ENCODE results near the gene DNAH3.
"Not testable (repeated sequence)": the region's sequence is repeated elsewhere in the genome, so short reads cannot be mapped to it uniquely, and the experiment has no call there.

Gene DNAH3

DNA sequence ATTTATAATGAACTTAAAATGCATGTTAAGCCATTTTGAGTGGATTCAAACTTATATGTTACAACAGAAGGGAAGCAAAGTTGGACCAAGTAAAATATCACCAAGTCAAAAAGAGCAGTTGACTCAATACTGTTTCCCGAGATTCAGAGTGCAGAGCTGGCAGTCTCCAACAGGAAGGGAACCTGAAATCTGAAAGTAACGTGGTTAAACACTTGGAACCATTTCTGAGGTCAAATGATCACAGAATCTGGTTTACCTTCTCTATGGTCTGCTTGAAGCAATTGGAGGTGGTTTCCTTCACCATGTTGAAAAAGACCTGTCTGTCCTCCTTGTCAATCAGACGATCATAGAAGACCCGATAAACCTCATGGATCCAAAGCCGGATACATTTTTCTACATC lies 163.6 kb downstream of the DNAH3 start:
- no peaks in the 10 kb centered on the region for H3F3A ChIP-seq (ENCODE audit: low read depth)
- no peak overlapping the region for H3K9ac ChIP-seq (ENCODE audit: low read depth, low read length, poor library complexity, severe bottlenecking)
- H3K4me2 ChIP-seq (ENCODE audit: low read depth, low read length, poor library complexity, severe bottlenecking): no peak overlapping the region
- H3K4me1 ChIP-seq (ENCODE audit: insufficient read depth, low read length, poor library complexity, severe bottlenecking): no peaks in the 10 kb centered on the region
- no peaks in the 10 kb centered on the region for H3K27me3 ChIP-seq (ENCODE audit: insufficient read depth, low read length, poor library complexity, severe bottlenecking)
- no peaks in the 10 kb centered on the region for H3K36me3 ChIP-seq (ENCODE audit: insufficient read depth, low read length)
- H2AFZ ChIP-seq (ENCODE audit: low read length): no peak overlapping the region
- TF ChIP-seq, protein P1, sequence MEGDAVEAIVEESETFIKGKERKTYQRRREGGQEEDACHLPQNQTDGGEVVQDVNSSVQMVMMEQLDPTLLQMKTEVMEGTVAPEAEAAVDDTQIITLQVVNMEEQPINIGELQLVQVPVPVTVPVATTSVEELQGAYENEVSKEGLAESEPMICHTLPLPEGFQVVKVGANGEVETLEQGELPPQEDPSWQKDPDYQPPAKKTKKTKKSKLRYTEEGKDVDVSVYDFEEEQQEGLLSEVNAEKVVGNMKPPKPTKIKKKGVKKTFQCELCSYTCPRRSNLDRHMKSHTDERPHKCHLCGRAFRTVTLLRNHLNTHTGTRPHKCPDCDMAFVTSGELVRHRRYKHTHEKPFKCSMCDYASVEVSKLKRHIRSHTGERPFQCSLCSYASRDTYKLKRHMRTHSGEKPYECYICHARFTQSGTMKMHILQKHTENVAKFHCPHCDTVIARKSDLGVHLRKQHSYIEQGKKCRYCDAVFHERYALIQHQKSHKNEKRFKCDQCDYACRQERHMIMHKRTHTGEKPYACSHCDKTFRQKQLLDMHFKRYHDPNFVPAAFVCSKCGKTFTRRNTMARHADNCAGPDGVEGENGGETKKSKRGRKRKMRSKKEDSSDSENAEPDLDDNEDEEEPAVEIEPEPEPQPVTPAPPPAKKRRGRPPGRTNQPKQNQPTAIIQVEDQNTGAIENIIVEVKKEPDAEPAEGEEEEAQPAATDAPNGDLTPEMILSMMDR (conservative IDR thresholded peaks at IDR 0.05; ENCODE audit: low read length): no peak
- no peak for TF ChIP-seq EZH2phosphoT487 (IDR thresholded peaks at IDR 0.05; ENCODE audit: borderline replicate concordance)
- no peaks in the 10 kb centered on the region for H4K20me1 ChIP-seq (ENCODE audit: insufficient read depth, low read length, poor library complexity, severe bottlenecking)
- no peak overlapping the region for H3K4me3 ChIP-seq (ENCODE audit: low read length, poor library complexity, severe bottlenecking)
- H3K9me2 ChIP-seq (replicated peaks; ENCODE audit: low read depth, low read length): no peaks in the 10 kb centered on the region
- no peaks in the 10 kb centered on the region for H3K9me3 ChIP-seq (ENCODE audit: insufficient read depth, low read depth, low read length)
- H3K79me2 ChIP-seq (ENCODE audit: insufficient read depth, low read length): no peaks in the 10 kb centered on the region

DNA sequence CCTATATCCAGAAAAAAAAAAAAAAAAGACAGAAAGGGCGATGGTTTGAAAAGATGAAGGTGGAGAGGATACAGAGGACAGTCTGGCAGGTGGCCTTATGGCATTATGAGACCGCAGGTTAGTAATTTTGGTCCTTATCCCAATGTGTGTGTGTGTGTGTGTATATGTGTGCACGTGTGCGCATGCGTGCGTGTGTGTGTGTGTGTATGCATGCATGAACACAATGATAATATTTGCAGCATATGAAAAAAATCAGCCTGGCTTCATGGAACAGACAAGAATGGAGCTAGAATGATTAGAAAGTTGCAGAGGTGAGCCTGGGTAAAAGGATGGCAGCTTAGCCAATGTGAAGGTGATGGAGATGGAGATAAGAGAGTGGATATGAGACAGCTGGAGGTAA lies 166.6 kb downstream of the DNAH3 start:
- no peaks in the 10 kb centered on the region for H3K36me3 ChIP-seq (ENCODE audit: insufficient read depth, low read length)
- no peak overlapping the region for H3K4me3 ChIP-seq (ENCODE audit: low read length, poor library complexity, severe bottlenecking)
- H3K9me2 ChIP-seq (replicated peaks; ENCODE audit: low read depth, low read length): no peaks in the 10 kb centered on the region
- no peak overlapping the region for H3K9ac ChIP-seq (ENCODE audit: low read depth, low read length, poor library complexity, severe bottlenecking)
- no peak for TF ChIP-seq EZH2phosphoT487 (IDR thresholded peaks at IDR 0.05; ENCODE audit: borderline replicate concordance)
- TF ChIP-seq, protein P1 (conservative IDR thresholded peaks at IDR 0.05; ENCODE audit: low read length): no peak
- no peaks in the 10 kb centered on the region for H3K4me1 ChIP-seq (ENCODE audit: insufficient read depth, low read length, poor library complexity, severe bottlenecking)
- no peak overlapping the region for H3K4me2 ChIP-seq (ENCODE audit: low read depth, low read length, poor library complexity, severe bottlenecking)
- H4K20me1 ChIP-seq (ENCODE audit: insufficient read depth, low read length, poor library complexity, severe bottlenecking): no peaks in the 10 kb centered on the region
- H3K9me3 ChIP-seq (ENCODE audit: insufficient read depth, low read depth, low read length): no peaks in the 10 kb centered on the region
- no peaks in the 10 kb centered on the region for H3K27me3 ChIP-seq (ENCODE audit: insufficient read depth, low read length, poor library complexity, severe bottlenecking)
- no peak overlapping the region for H2AFZ ChIP-seq (ENCODE audit: low read length)
- H3K79me2 ChIP-seq (ENCODE audit: insufficient read depth, low read length): no peaks in the 10 kb centered on the region
- H3F3A ChIP-seq (ENCODE audit: low read depth): no peaks in the 10 kb centered on the region

DNA sequence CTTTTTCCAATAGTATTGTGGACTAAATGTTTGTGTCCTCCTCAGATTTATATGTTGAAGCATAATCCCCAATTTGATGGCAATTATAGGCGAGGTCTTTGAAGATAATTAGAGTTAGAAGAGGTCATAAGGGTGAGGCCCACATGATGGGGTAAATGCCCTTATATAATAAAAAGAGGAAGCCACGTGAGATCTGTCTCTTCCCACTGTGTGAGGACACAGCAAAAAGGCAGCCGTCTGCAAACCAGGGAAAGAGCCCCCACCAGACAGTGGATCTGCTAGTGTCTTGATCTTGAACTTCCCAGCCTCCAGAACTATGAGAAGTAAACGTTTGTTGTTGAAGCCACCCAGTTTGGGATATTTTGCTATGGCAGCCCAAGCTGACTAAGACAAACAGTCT lies 174.1 kb downstream of the DNAH3 start:
- Histone ChIP-seq H3K36me3 (ENCODE audit: insufficient read depth, low read length) (no peaks in the 10 kb centered on the region), H3K79me2 (ENCODE audit: insufficient read depth, low read length) (no peaks in the 10 kb centered on the region), H3K9ac (ENCODE audit: low read depth, low read length, poor library complexity, severe bottlenecking) (no peak overlapping the region), H3K27me3 (ENCODE audit: insufficient read depth, low read length, poor library complexity, severe bottlenecking) (no peaks in the 10 kb centered on the region), H3K9me3 (ENCODE audit: insufficient read depth, low read depth, low read length) (no peaks in the 10 kb centered on the region), H3K4me2 (ENCODE audit: low read depth, low read length, poor library complexity, severe bottlenecking) (no peak overlapping the region), H3K4me1 (ENCODE audit: insufficient read depth, low read length, poor library complexity, severe bottlenecking) (no peaks in the 10 kb centered on the region), H4K20me1 (ENCODE audit: insufficient read depth, low read length, poor library complexity, severe bottlenecking) (no peaks in the 10 kb centered on the region), H2AFZ (ENCODE audit: low read length) (no peak overlapping the region), H3K4me3 (ENCODE audit: low read length, poor library complexity, severe bottlenecking) (no peak overlapping the region), H3F3A (ENCODE audit: low read depth) (no peaks in the 10 kb centered on the region), H3K9me2 (replicated peaks; ENCODE audit: low read depth, low read length) (no peaks in the 10 kb centered on the region)
- TF ChIP-seq, protein P1 (conservative IDR thresholded peaks at IDR 0.05; ENCODE audit: low read length): no peak
- TF ChIP-seq EZH2phosphoT487 (IDR thresholded peaks at IDR 0.05; ENCODE audit: borderline replicate concordance): no peak

DNA sequence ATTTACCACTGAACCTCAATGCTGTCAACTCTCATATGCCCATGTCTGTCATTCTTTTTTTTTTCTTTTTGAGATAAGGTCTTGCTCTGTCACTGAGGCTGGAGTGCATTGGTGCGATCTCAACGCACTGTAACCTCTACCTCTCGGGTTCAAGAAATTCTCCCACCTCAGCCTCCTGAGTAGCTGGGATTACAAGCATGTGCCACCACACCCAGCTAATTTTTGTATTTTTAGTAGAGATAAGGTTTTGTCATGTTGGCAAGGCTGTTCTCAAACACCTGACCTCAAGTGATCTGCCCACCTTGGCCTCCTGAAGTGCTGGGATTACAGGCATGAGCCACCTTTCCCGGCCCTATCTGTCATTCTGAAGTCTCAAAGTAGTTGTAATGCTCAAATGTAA lies 177.4 kb downstream of the DNAH3 start:
- H3K9ac ChIP-seq (ENCODE audit: low read depth, low read length, poor library complexity, severe bottlenecking); H2AFZ ChIP-seq (ENCODE audit: low read length); H3K79me2 ChIP-seq (ENCODE audit: insufficient read depth, low read length); H4K20me1 ChIP-seq (ENCODE audit: insufficient read depth, low read length, poor library complexity, severe bottlenecking); H3K27me3 ChIP-seq (ENCODE audit: insufficient read depth, low read length, poor library complexity, severe bottlenecking); H3K4me3 ChIP-seq (ENCODE audit: low read length, poor library complexity, severe bottlenecking); H3K9me3 ChIP-seq (ENCODE audit: insufficient read depth, low read depth, low read length); H3F3A ChIP-seq (ENCODE audit: low read depth); H3K36me3 ChIP-seq (ENCODE audit: insufficient read depth, low read length); H3K9me2 ChIP-seq (replicated peaks; ENCODE audit: low read depth, low read length); H3K4me2 ChIP-seq (ENCODE audit: low read depth, low read length, poor library complexity, severe bottlenecking); H3K4me1 ChIP-seq (ENCODE audit: insufficient read depth, low read length, poor library complexity, severe bottlenecking): not testable (repeated sequence)

All from Loucy (cell line).